Neutrophil (primary cell): ENCODE results near the gene NPRL2.

ENCODE experiments used
- H3K27ac ChIP-seq: fragments of 200-600 bp; sonication (generic); 2 replicates; pipeline ENCODE4 v1.5.1; 2016; ENCODE audit warnings: mild to moderate bottlenecking, moderate library complexity
- H3K27me3 ChIP-seq: fragments of 200-600 bp; sonication (generic); 2 replicates; pipeline ENCODE4 v1.6.0; 2016; ENCODE audit warnings: mild to moderate bottlenecking
- H3K36me3 ChIP-seq: fragments of 200-600 bp; sonication (generic); 2 replicates; pipeline ENCODE4 v1.5.1; 2017
- H3K4me1 ChIP-seq, 2 experiments: fragments of 200-600 bp in 1 of 2; sonication (generic) in 1 of 2; 1 replicate in 1 of 2; 2 replicates in 1 of 2; pipeline versions ENCODE4 v1.5.1 to v1.6.1; 2013 to 2016; ENCODE audit warnings: low read depth in 1 of 2, low read length in 1 of 2, mild to moderate bottlenecking in 1 of 2, moderate library complexity in 1 of 2; ENCODE audit not compliant: control insufficient read depth in 1 of 2, insufficient read depth in 1 of 2
- H3K4me3 ChIP-seq, 2 experiments: fragments of 200-600 bp in 1 of 2; sonication (generic) in 1 of 2; 1 replicate in 1 of 2; 2 replicates in 1 of 2; pipeline ENCODE4 v1.5.1; 2013 to 2016; ENCODE audit warnings: low read depth in 1 of 2, low read length in 1 of 2, mild to moderate bottlenecking in 1 of 2, moderate library complexity in 1 of 2
- H3K9me3 ChIP-seq: fragments of 200-600 bp; sonication (generic); 2 replicates; pipeline ENCODE4 v1.5.1; 2016
- CTCF ChIP-seq: fragments of 200-600 bp; sonication (generic); IDR thresholded peaks from 2 replicates; pipeline ENCODE4 v1.5.1; 2016; ENCODE audit warnings: antibody characterized with exemption

NPRL2 gene

GRCh38 chr3:50327129-50327528, 23.4 kb downstream of the NPRL2 start:
- Histone ChIP-seq H3K27me3 (no peaks in the 10 kb centered on the region), H3K36me3 (peaks cover 37% of the 10 kb centered on the region), H3K9me3 (no peaks in the 10 kb centered on the region), H3K4me3 (peak overlapping the region; percentile 79 to 87), H3K4me1 (peaks cover 61 to 62% of the 10 kb centered on the region in 2 experiments), H3K27ac (peak overlapping the region; percentile 86)
- no peak for TF ChIP-seq CTCF

- Histone ChIP-seq H3K4me3 (no peak overlapping the region), H3K9me3 (no peaks in the 10 kb centered on the region), H3K36me3 (peaks cover 27% of the 10 kb centered on the region), H3K27ac (peak overlapping the region; percentile 95), H3K4me1 (peaks cover 67 to 70% of the 10 kb centered on the region in 2 experiments), H3K27me3 (no peaks in the 10 kb centered on the region)
- no peak for TF ChIP-seq CTCF
Measured at GRCh38 chr3:50326182-50326541, 24.4 kb downstream of the NPRL2 start.

GRCh38 chr3:50325497-50326181, 24.9 kb downstream of the NPRL2 start:
- peak overlapping the region; percentile 95 for H3K27ac ChIP-seq
- peaks cover 69 to 75% of the 10 kb centered on the region in 2 experiments for H3K4me1 ChIP-seq
- H3K9me3 ChIP-seq = no peaks in the 10 kb centered on the region

GRCh38 chr3:50325113-50325480, 25.5 kb downstream of the NPRL2 start:
- Histone ChIP-seq H3K27me3 (no peaks in the 10 kb centered on the region), H3K36me3 (peaks cover 17% of the 10 kb centered on the region), H3K4me1 (peaks cover 75 to 80% of the 10 kb centered on the region in 2 experiments), H3K4me3 (no peak overlapping the region), H3K27ac (peak overlapping the region; percentile 95), H3K9me3 (no peaks in the 10 kb centered on the region)
- TF ChIP-seq CTCF = no peak

More at GRCh38 chr3:50325497-50326181, 24.9 kb downstream of the NPRL2 start:
- no peak overlapping the region for H3K4me3 ChIP-seq
- peaks cover 22% of the 10 kb centered on the region for H3K36me3 ChIP-seq
- TF ChIP-seq CTCF = no peak
- H3K27me3 ChIP-seq = no peaks in the 10 kb centered on the region

- TF ChIP-seq CTCF = peak; percentile 82
- Histone ChIP-seq H3K27ac (peak overlapping the region; percentile 95), H3K4me1 (peaks cover 80 to 86% of the 10 kb centered on the region in 2 experiments), H3K4me3 (no peak overlapping the region), H3K9me3 (no peaks in the 10 kb centered on the region), H3K27me3 (no peaks in the 10 kb centered on the region), H3K36me3 (peaks cover 11% of the 10 kb centered on the region)
Measured at GRCh38 chr3:50324351-50325112, 26.0 kb downstream of the NPRL2 start.
